HepG2 (cell line): Measurements from ENCODE around the gene VPS25. TPM values are rescaled to one million over a fixed set of nuclear protein-coding genes. Genes with fewer than 3 reads are reported as not detected.
A peak's percentile ranks its signal among the peaks of the same experiment; 100 is the strongest.

Source experiments
- ATAC-seq: fragments of 200-7000 bp; cut with Tn5 transposase; 3 replicates; pipeline ENCODE4 v1.9.1; 2020; ENCODE audit warnings: mild to moderate bottlenecking, moderate library complexity
- BruUV-seq: library from RNA; stranded (reverse); fragments of 400-500 nt; replicated peaks from 2 replicates; lab custom pipeline; 2021; lab: Mats Ljungman, UMichigan
- CTCF ChIA-PET: fragments of 300-600 bp; formaldehyde crosslinking; extraction: SDS; loops from one replicate; lab custom pipeline; 2021; ENCODE audit warnings: low total read pairs, inconsistent platforms, low intra/inter-chr PET ratio; lab: Yijun Ruan, JAX
- POLR2A ChIA-PET: fragments of 350-600 bp; sonication (Branson Sonifier 250); formaldehyde crosslinking; loops from one replicate; lab custom pipeline; 2020; ENCODE audit warnings: antibody characterized with exemption, inconsistent platforms; lab: Yijun Ruan, JAX
- DNase-seq: peaks from one replicate; pipeline ENCODE4 v3.0.0-alpha.2; 2015; ENCODE audit warnings: low spot score
- FAIRE-seq: peaks from 3 replicates; lab custom pipeline; 2011; peaks lifted over from hg19 to GRCh38; lab: Jason Lieb, UNC
- H2AFZ ChIP-seq: one replicate; pipeline ENCODE4 v1.6.1; 2011; ENCODE audit warnings: low read length, inconsistent platforms
- H3K27ac ChIP-seq: fragments of 300-600 bp; 3 replicates; pipeline ENCODE4 v1.8.0; 2011; ENCODE audit warnings: mixed run types, mild to moderate bottlenecking, mixed read lengths, low read length, inconsistent platforms; ENCODE audit not compliant: insufficient read depth; ENCODE audit errors: extremely low read length
- H3K27me3 ChIP-seq, 2 experiments: fragments of 200-600 bp in 1 of 2; 2 replicates in 1 of 2; 3 replicates in 1 of 2; pipeline versions ENCODE4 v1.6.0 to v1.8.0; 2011; ENCODE audit warnings: low read length in 2 of 2, mild to moderate bottlenecking in 2 of 2, moderate library complexity in 2 of 2, inconsistent platforms in 1 of 2; ENCODE audit not compliant: insufficient read depth in 2 of 2, control insufficient read depth in 1 of 2
- H3K36me3 ChIP-seq, 2 experiments: fragments of 200-600 bp in 1 of 2; replicated peaks in 1 of 2; 2 replicates in 1 of 2; 3 replicates in 1 of 2; pipeline versions ENCODE4 v1.5.1 to v1.8.0; 2011; ENCODE audit warnings: low read length in 2 of 2, inconsistent platforms in 1 of 2; ENCODE audit not compliant: insufficient read depth in 2 of 2, control insufficient read depth in 1 of 2
- H3K4me1 ChIP-seq: 2 replicates; pipeline ENCODE4 v1.5.1; 2012; ENCODE audit warnings: low read length, inconsistent platforms; ENCODE audit not compliant: insufficient read depth
- H3K4me2 ChIP-seq: 2 replicates; pipeline ENCODE4 v1.6.0; 2011; ENCODE audit warnings: low read depth, low read length, inconsistent platforms
- H3K4me3 ChIP-seq, 3 experiments: fragments of 200-600 bp in 1 of 3; sonication (generic), shearing (Covaris generic) in 1 of 3; replicated peaks in 1 of 3; 2 replicates each; pipeline ENCODE4 v1.5.1; 2011 to 2016; ENCODE audit warnings: low read length in 3 of 3, inconsistent platforms in 2 of 3, low read depth in 2 of 3, mild to moderate bottlenecking in 2 of 3, control low read depth in 1 of 3, mixed read lengths in 1 of 3; ENCODE audit not compliant: insufficient read depth in 1 of 3
- H3K79me2 ChIP-seq: one replicate; pipeline ENCODE4 v1.6.1; 2011; ENCODE audit warnings: low read length, inconsistent platforms; ENCODE audit not compliant: insufficient read depth
- H3K9ac ChIP-seq: 2 replicates; pipeline ENCODE4 v1.6.0; 2011; ENCODE audit warnings: mild to moderate bottlenecking, low read depth, low read length, inconsistent platforms; ENCODE audit not compliant: insufficient read depth
- H3K9me3 ChIP-seq: 2 replicates; pipeline ENCODE4 v1.5.1; 2012; ENCODE audit warnings: mild to moderate bottlenecking, low read length
- H4K20me1 ChIP-seq: 2 replicates; pipeline ENCODE4 v1.6.0; 2011; ENCODE audit warnings: inconsistent platforms, mild to moderate bottlenecking, low read length, moderate library complexity; ENCODE audit not compliant: insufficient read depth
- CBFB ChIP-seq: sonication (generic); formaldehyde crosslinking; IDR thresholded peaks from 2 replicates; pipeline ENCODE4 v1.4.0; 2020; ENCODE audit warnings: missing genetic modification reagents
- CEBPB ChIP-seq: IDR thresholded peaks from 2 replicates; pipeline ENCODE4 v1.6.1; 2011; ENCODE audit warnings: low read depth, low read length, improper control_type of control experiment, borderline replicate concordance
- CEBPG ChIP-seq: IDR thresholded peaks from 2 replicates; pipeline ENCODE4 v1.6.1; 2016
- FOXA3 ChIP-seq: IDR thresholded peaks from 2 replicates; pipeline ENCODE4 v1.6.1; 2016; ENCODE audit warnings: missing genetic modification reagents, missing compliant biosample characterization
- GATA4 ChIP-seq: sonication (generic); IDR thresholded peaks from 2 replicates; pipeline ENCODE4 v1.6.1; 2016; ENCODE audit warnings: antibody characterized with exemption, low read depth, borderline replicate concordance
- KDM4B ChIP-seq: sonication (generic); formaldehyde crosslinking; IDR thresholded peaks from 2 replicates; pipeline ENCODE4 v1.4.0; 2020; ENCODE audit warnings: missing genetic modification reagents
- KLF15 ChIP-seq: sonication (generic); formaldehyde crosslinking; IDR thresholded peaks from 2 replicates; pipeline ENCODE4 v1.8.1; 2023; ENCODE audit warnings: borderline replicate concordance, mild to moderate bottlenecking, inconsistent platforms, missing genetic modification reagents, mixed read lengths
- LCORL ChIP-seq, 2 experiments: fragments of 450-650 bp in 1 of 2; sonication (generic) in 1 of 2; formaldehyde crosslinking in 1 of 2; IDR thresholded peaks; 2 replicates each; pipeline versions ENCODE4 v1.5.0 to v1.6.1; 2017 to 2020; ENCODE audit warnings: antibody characterized with exemption in 1 of 2, missing genetic modification reagents in 1 of 2
- NCOR1 ChIP-seq: fragments of 200-600 bp; sonication (generic); IDR thresholded peaks from 2 replicates; pipeline ENCODE4 v1.7.0; 2017; ENCODE audit warnings: antibody characterized with exemption, low read length, borderline replicate concordance
- PAX8 ChIP-seq: sonication (generic); formaldehyde crosslinking; IDR thresholded peaks from 2 replicates; pipeline ENCODE4 v1.8.0; 2022; ENCODE audit warnings: mild to moderate bottlenecking, missing genetic modification reagents, borderline replicate concordance
- PHF21A ChIP-seq: sonication (generic); formaldehyde crosslinking; IDR thresholded peaks from 2 replicates; pipeline ENCODE4 v1.5.0; 2020; ENCODE audit warnings: mild to moderate bottlenecking, missing genetic modification reagents
- POLR2AphosphoS5 ChIP-seq: IDR thresholded peaks from 2 replicates; pipeline ENCODE4 v1.6.1; 2012; ENCODE audit warnings: low read depth, low read length
- SP2 ChIP-seq: sonication (generic); formaldehyde crosslinking; IDR thresholded peaks from 2 replicates; pipeline ENCODE4 v1.5.1; 2020; ENCODE audit warnings: mild to moderate bottlenecking, missing genetic modification reagents
- TBX3 ChIP-seq: fragments of 450-650 bp; IDR thresholded peaks from 2 replicates; pipeline ENCODE4 v1.6.1; 2017; ENCODE audit warnings: antibody characterized with exemption, mild to moderate bottlenecking, inconsistent platforms, borderline replicate concordance
- TEAD2 ChIP-seq: sonication (generic); formaldehyde crosslinking; IDR thresholded peaks from 2 replicates; pipeline ENCODE4 v1.9.0; 2021; ENCODE audit warnings: missing genetic modification reagents
- TRIM24 ChIP-seq: sonication (generic); formaldehyde crosslinking; IDR thresholded peaks from 2 replicates; pipeline ENCODE4 v1.8.0; 2022; ENCODE audit warnings: mild to moderate bottlenecking, missing genetic modification reagents
- ZNF263 ChIP-seq: sonication (generic); formaldehyde crosslinking; IDR thresholded peaks from 2 replicates; pipeline ENCODE4 v1.4.0; 2020; ENCODE audit warnings: missing genetic modification reagents
- ZNF333 ChIP-seq: sonication (generic); formaldehyde crosslinking; IDR thresholded peaks from 2 replicates; pipeline ENCODE4 v1.4.0; 2020; ENCODE audit warnings: mild to moderate bottlenecking, missing genetic modification reagents, borderline replicate concordance
- ZNF614 ChIP-seq: IDR thresholded peaks from 2 replicates; pipeline ENCODE4 v1.6.1; 2018; ENCODE audit warnings: missing biosample characterization, missing genetic modification reagents, inconsistent platforms, borderline replicate concordance
- ZSCAN12 ChIP-seq: sonication (generic); formaldehyde crosslinking; IDR thresholded peaks from 2 replicates; pipeline ENCODE4 v1.9.0; 2021; ENCODE audit warnings: mild to moderate bottlenecking, missing genetic modification reagents
- WGBS: methylation state at CpG from one replicate; pipeline ENCODE4 v1.1.6; 2017; ENCODE audit warnings: low lambda C conversion rate; 5-methylcytosine and 5-hydroxymethylcytosine counted together
- in situ Hi-C: cut with HindIII; loops from 2 replicates; pipeline ENCODE4 v1.10.0; 2017; ENCODE audit warnings: low pct_unique_long_range_greater_than_20kb; ENCODE audit not compliant: extremely low pct_ligation_motif_present
- intact Hi-C: fragments of 100-400 bp; cut with micrococcal nuclease; formaldehyde crosslinking; loops from one replicate; pipeline ENCODE4 v1.10.0; 2022; ENCODE audit not compliant: unreplicated experiment
- polyA plus RNA-seq, 8 experiments: library from polyadenylated mRNA; depleted of rRNA in 3 of 8; stranded (reverse) in 7 of 8; unstranded in 1 of 8; fragments of >200 nt; fragmentation: Illumina TruSeq in 4 of 8; extraction: Trizol in 4 of 8; gene quantifications; 2 replicates each; pipeline versions ENCODE4 v1.2.1 to v1.2.3, GENCODE V29; 2011 to 2016; ENCODE audit warnings: low read depth in 4 of 8, missing spikeins in 1 of 8, mixed read lengths in 1 of 8; ENCODE audit not compliant: insufficient read depth in 1 of 8
- total RNA-seq, 5 experiments: library from RNA; depleted of rRNA; stranded (reverse); fragments of >200 nt; fragmentation: Illumina TruSeq; extraction: Trizol; gene quantifications; 2 replicates each; pipeline ENCODE4 v1.2.3, GENCODE V29; 2016; ENCODE audit warnings: low read depth in 1 of 5
- TF ChIP-seq, protein P1 (sequence below): sonication (generic); formaldehyde crosslinking; IDR thresholded peaks from 2 replicates; pipeline ENCODE4 v1.5.1; 2020; ENCODE audit warnings: mild to moderate bottlenecking, missing genetic modification reagents
- TF ChIP-seq, protein P2 (sequence below): sonication (generic); formaldehyde crosslinking; IDR thresholded peaks from 2 replicates; pipeline ENCODE4 v1.8.0; 2022; ENCODE audit warnings: mild to moderate bottlenecking, missing genetic modification reagents, moderate library complexity
- TF ChIP-seq, protein P3 (sequence below): sonication (generic); formaldehyde crosslinking; IDR thresholded peaks from 2 replicates; pipeline ENCODE4 v1.8.0; 2022; ENCODE audit warnings: missing genetic modification reagents, mild to moderate bottlenecking, borderline replicate concordance

Gene VPS25
- total and polyA plus RNA-seq, 2 of the 13 experiments (the other 11 are each of a cell fraction or from before 2014, with no cell fraction given), result 161 to 249 TPM

DNA sequence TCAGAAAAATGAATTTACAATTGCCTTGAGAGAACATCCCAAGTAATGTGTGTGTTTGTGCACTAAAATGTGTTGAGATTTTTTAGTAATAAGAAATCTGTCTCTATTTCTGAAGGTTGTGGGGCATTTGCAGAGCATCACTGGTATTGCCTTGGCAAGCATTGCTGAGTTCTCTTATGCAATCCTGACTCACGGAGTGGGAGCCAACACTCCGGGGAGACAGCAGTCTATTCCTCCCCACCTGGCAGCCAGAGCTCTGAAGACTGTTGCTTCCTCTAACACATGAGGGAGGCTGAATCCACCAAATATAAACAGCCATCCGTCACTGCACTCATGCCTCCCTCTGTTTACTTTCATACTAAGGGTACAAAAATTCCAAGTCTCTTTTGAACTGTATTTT, 36.0 kb downstream of the VPS25 start:
- no peak overlapping the region for H3K4me2 ChIP-seq
- TF ChIP-seq ZNF614 (CRISPR knock-in tag), result no peak
- no peak for TF ChIP-seq GATA4
- TF ChIP-seq NCOR1, result no peak
- TF ChIP-seq FOXA3, result 0 out of 2 replicates have a peak, but pooled peaks have one; percentile 4
- TF ChIP-seq, protein P1, sequence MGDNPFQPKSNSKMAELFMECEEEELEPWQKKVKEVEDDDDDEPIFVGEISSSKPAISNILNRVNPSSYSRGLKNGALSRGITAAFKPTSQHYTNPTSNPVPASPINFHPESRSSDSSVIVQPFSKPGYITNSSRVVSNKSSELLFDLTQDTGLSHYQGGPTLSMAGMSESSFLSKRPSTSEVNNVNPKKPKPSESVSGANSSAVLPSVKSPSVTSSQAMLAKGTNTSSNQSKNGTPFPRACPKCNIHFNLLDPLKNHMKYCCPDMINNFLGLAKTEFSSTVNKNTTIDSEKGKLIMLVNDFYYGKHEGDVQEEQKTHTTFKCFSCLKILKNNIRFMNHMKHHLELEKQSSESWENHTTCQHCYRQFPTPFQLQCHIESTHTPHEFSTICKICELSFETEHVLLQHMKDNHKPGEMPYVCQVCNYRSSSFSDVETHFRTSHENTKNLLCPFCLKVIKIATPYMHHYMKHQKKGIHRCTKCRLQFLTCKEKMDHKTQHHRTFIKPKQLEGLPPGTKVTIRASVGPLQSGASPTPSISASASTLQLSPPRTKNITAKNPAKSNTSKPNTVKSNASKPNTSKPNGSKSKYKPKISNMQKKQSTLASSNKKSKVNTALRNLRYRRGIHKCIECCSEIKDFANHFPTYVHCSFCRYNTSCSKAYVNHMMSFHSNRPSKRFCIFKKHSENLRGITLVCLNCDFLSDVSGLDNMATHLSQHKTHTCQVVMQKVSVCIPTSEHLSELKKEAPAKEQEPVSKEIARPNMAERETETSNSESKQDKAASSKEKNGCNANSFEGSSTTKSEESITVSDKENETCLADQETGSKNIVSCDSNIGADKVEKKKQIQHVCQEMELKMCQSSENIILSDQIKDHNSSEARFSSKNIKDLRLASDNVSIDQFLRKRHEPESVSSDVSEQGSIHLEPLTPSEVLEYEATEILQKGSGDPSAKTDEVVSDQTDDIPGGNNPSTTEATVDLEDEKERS (CRISPR knock-in tag), result no peak
- no peak for TF ChIP-seq ZNF263 (CRISPR knock-in tag)
- TF ChIP-seq SP2 (CRISPR knock-in tag), result no peak
- no peak for TF ChIP-seq TBX3
- TF ChIP-seq POLR2AphosphoS5, result no peak
- no peak for TF ChIP-seq KDM4B
- TF ChIP-seq CBFB (CRISPR knock-in tag), result no peak
- TF ChIP-seq CEBPG (CRISPR knock-in tag), result 0 out of 2 replicates have a peak, but pooled peaks have one; percentile 11
- TF ChIP-seq KLF15 (CRISPR knock-in tag), result no peak
- TF ChIP-seq ZNF333 (CRISPR knock-in tag), result no peak
- TF ChIP-seq, protein P2, sequence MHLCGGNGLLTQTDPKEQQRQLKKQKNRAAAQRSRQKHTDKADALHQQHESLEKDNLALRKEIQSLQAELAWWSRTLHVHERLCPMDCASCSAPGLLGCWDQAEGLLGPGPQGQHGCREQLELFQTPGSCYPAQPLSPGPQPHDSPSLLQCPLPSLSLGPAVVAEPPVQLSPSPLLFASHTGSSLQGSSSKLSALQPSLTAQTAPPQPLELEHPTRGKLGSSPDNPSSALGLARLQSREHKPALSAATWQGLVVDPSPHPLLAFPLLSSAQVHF, result no peak
- no peak for TF ChIP-seq TRIM24
- no peak for TF ChIP-seq PHF21A
- no peak for TF ChIP-seq LCORL (IDR thresholded peaks at IDR 0.05)
- no peak for TF ChIP-seq LCORL (CRISPR knock-in tag; IDR thresholded peaks at IDR 0.05)
- TF ChIP-seq, protein P3, sequence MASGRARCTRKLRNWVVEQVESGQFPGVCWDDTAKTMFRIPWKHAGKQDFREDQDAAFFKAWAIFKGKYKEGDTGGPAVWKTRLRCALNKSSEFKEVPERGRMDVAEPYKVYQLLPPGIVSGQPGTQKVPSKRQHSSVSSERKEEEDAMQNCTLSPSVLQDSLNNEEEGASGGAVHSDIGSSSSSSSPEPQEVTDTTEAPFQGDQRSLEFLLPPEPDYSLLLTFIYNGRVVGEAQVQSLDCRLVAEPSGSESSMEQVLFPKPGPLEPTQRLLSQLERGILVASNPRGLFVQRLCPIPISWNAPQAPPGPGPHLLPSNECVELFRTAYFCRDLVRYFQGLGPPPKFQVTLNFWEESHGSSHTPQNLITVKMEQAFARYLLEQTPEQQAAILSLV (CRISPR knock-in tag), result no peak
- TF ChIP-seq ZSCAN12 (CRISPR knock-in tag), result no peak
- peak; percentile 58; the same call in 1 of the 2 replicates for TF ChIP-seq CEBPB
- TF ChIP-seq PAX8 (CRISPR knock-in tag), result no peak
- TF ChIP-seq TEAD2 (CRISPR knock-in tag), result no peak

More for the DNA sequence above, 36.0 kb downstream of the VPS25 start:
- intact Hi-C loops, result no loop called here
- DNase-seq (no peak), ATAC-seq (no peak), FAIRE-seq (peak; percentile 18)
- Histone ChIP-seq H3K79me2 (no peaks in the 10 kb centered on the region), H3K9me3 (no peaks in the 10 kb centered on the region), H3K4me3 (no peak overlapping the region), H3K27me3 (no peaks in the 10 kb centered on the region), H3K27ac (no peak overlapping the region), H3K36me3 (peaks cover 14 to 17% of the 10 kb centered on the region in 2 experiments), H3K4me1 (peaks cover 18% of the 10 kb centered on the region), H4K20me1 (no peaks in the 10 kb centered on the region), H3K9ac (no peak overlapping the region), H2AFZ (no peak overlapping the region)
- POLR2A ChIA-PET, result interaction anchor here (1.3 to 1.7 kb wide), 2 partner anchors 12 to 29 kb away, joined by 3 to 12 read pairs; partner anchors contain the start of gene WNK4
- no TSS peak for BruUV-seq
- CTCF ChIA-PET, result no interaction called here
- in situ Hi-C loops, result no loop called here
- WGBS, result 64% methylated on average over 3 of the region's 3 CpGs
